Neural cell (in vitro differentiated cells): ENCODE results near the gene POLR3B. TPM values are rescaled to one million over a fixed set of nuclear protein-coding genes. Genes with fewer than 3 reads are reported as not detected.

Experiments used
- H2AFZ ChIP-seq: fragments of 200-600, 300-800 bp; sonication (generic), shearing (Covaris generic); 2 replicates; pipeline ENCODE4 v1.6.0; 2014; ENCODE audit warnings: low read depth, mild to moderate bottlenecking, antibody characterized with exemption, low read length, moderate library complexity
- H3F3A ChIP-seq: fragments of 200-600 bp; shearing (Covaris generic); 2 replicates; pipeline ENCODE4 v1.6.1; 2016; ENCODE audit warnings: mild to moderate bottlenecking, moderate library complexity, mixed read lengths, antibody characterized with exemption, low read length; ENCODE audit not compliant: insufficient read depth, poor library complexity, severe bottlenecking
- H3K27ac ChIP-seq: fragments of 200-600, 300-800 bp; sonication (generic), shearing (Covaris generic); 2 replicates; pipeline ENCODE4 v1.5.1; 2014; ENCODE audit warnings: mild to moderate bottlenecking, low read length, moderate library complexity
- H3K27me3 ChIP-seq: fragments of 300-800, 200-600 bp; sonication (generic), shearing (Covaris generic); 2 replicates; pipeline ENCODE4 v1.6.0; 2014; ENCODE audit warnings: mild to moderate bottlenecking, low read depth, low read length, moderate library complexity; ENCODE audit not compliant: insufficient read depth
- H3K36me3 ChIP-seq: fragments of 300-800, 200-600 bp; sonication (generic), shearing (Covaris generic); 2 replicates; pipeline ENCODE4 v1.5.1; 2014; ENCODE audit warnings: mild to moderate bottlenecking, antibody characterized with exemption, low read length, moderate library complexity; ENCODE audit not compliant: insufficient read depth
- H3K4me2 ChIP-seq: fragments of 300-800, 200-600 bp; sonication (generic), shearing (Covaris generic); 2 replicates; pipeline ENCODE4 v1.6.0; 2014; ENCODE audit warnings: mild to moderate bottlenecking, low read length
- H3K4me3 ChIP-seq: fragments of 300-800, 200-600 bp; sonication (generic), shearing (Covaris generic); 2 replicates; pipeline ENCODE4 v1.5.1; 2014; ENCODE audit warnings: mild to moderate bottlenecking, low read length, moderate library complexity
- H3K79me2 ChIP-seq: fragments of 200-600 bp; shearing (Covaris generic); replicated peaks from 2 replicates; pipeline ENCODE4 v1.6.0; 2014; ENCODE audit warnings: mild to moderate bottlenecking, low read length, moderate library complexity; ENCODE audit not compliant: insufficient read depth
- H3K9ac ChIP-seq: fragments of 300-800, 200-600 bp; sonication (generic), shearing (Covaris generic); 2 replicates; pipeline ENCODE4 v1.6.1; 2016; ENCODE audit warnings: mild to moderate bottlenecking, low read length, mixed read lengths
- H3K9me2 ChIP-seq: fragments of 200-600 bp; shearing (Covaris generic); 2 replicates; pipeline ENCODE4 v1.6.1; 2016; ENCODE audit warnings: mild to moderate bottlenecking, low read length, mixed read lengths; ENCODE audit not compliant: insufficient read depth
- H3K9me3 ChIP-seq: fragments of 200-600, 300-800 bp; sonication (generic), shearing (Covaris generic); 2 replicates; pipeline ENCODE4 v1.6.1; 2016; ENCODE audit warnings: mild to moderate bottlenecking, mixed run types, low read length, moderate library complexity, mixed read lengths
- H4K20me1 ChIP-seq: fragments of 200-600 bp; shearing (Covaris generic); 2 replicates; pipeline ENCODE4 v1.6.1; 2016; ENCODE audit warnings: mild to moderate bottlenecking, mixed run types; ENCODE audit not compliant: insufficient read depth
- CTCF ChIP-seq: fragments of 450-650 bp; IDR thresholded peaks from 2 replicates; pipeline ENCODE4 v1.5.1; 2014; ENCODE audit warnings: antibody characterized with exemption, mild to moderate bottlenecking, moderate library complexity; ENCODE audit not compliant: poor library complexity, severe bottlenecking
- EP300 ChIP-seq: fragments of 450-650 bp; conservative IDR thresholded peaks from 2 replicates; pipeline ENCODE4 v1.6.1; 2014; ENCODE audit warnings: antibody characterized with exemption, mild to moderate bottlenecking, moderate library complexity; ENCODE audit not compliant: poor library complexity, severe bottlenecking
- EZH2 ChIP-seq: fragments of 200-600, 300-800 bp; shearing (Covaris generic), sonication (generic); IDR thresholded peaks from 2 replicates; pipeline ENCODE4 v1.6.1; 2014; ENCODE audit warnings: antibody characterized with exemption, low read length, borderline replicate concordance, mild to moderate bottlenecking; ENCODE audit not compliant: insufficient read depth, poor library complexity, severe bottlenecking
- MXI1 ChIP-seq: fragments of 450-650 bp; conservative IDR thresholded peaks from 2 replicates; pipeline ENCODE4 v1.6.1; 2014; ENCODE audit warnings: antibody characterized with exemption, mild to moderate bottlenecking; ENCODE audit not compliant: poor library complexity, severe bottlenecking
- POLR2AphosphoS5 ChIP-seq: IDR thresholded peaks from 2 replicates; pipeline ENCODE4 v1.6.1; 2012
- RAD21 ChIP-seq: fragments of 450-650 bp; conservative IDR thresholded peaks from 2 replicates; pipeline ENCODE4 v1.6.1; 2014; ENCODE audit warnings: antibody characterized with exemption, mild to moderate bottlenecking, moderate library complexity
- REST ChIP-seq: IDR thresholded peaks from 2 replicates; pipeline ENCODE4 v1.6.1; 2012; ENCODE audit warnings: borderline replicate concordance
- SMC3 ChIP-seq: fragments of 450-650 bp; conservative IDR thresholded peaks from 2 replicates; pipeline ENCODE4 v1.6.1; 2014; ENCODE audit warnings: antibody characterized with exemption, mild to moderate bottlenecking, moderate library complexity; ENCODE audit not compliant: poor library complexity
- TAF1 ChIP-seq: IDR thresholded peaks from 2 replicates; pipeline ENCODE4 v1.6.1; 2012; ENCODE audit warnings: low read depth
- polyA plus RNA-seq: library from polyadenylated mRNA; depleted of rRNA; stranded (reverse); fragments of >200 nt; gene quantifications from 2 replicates; pipeline ENCODE4 v1.2.3, GENCODE V29; 2014

POLR3B gene
- polyA plus RNA-seq, 1 donor from 2014 or later = 4.3 TPM

- Histone ChIP-seq H3K4me3 (no peak overlapping the region), H3K9me3 (no peaks in the 10 kb centered on the region), H3K36me3 (no peaks in the 10 kb centered on the region), H3K27me3 (no peaks in the 10 kb centered on the region), H3K27ac (no peak overlapping the region), H3K4me2 (no peak overlapping the region), H3K9ac (no peak overlapping the region), H3F3A (no peaks in the 10 kb centered on the region), H2AFZ (no peak overlapping the region), H4K20me1 (no peaks in the 10 kb centered on the region), H3K79me2 (no peaks in the 10 kb centered on the region), H3K9me2 (no peaks in the 10 kb centered on the region)
- TF ChIP-seq REST = no peak
- no peak for TF ChIP-seq SMC3
- TF ChIP-seq RAD21 = no peak
- no peak for TF ChIP-seq EP300
- no peak for TF ChIP-seq EZH2
- no peak for TF ChIP-seq MXI1
- TF ChIP-seq TAF1 = no peak
- TF ChIP-seq CTCF = no peak
- no peak for TF ChIP-seq POLR2AphosphoS5
Observed at GRCh38 chr12:106442575-106442974, 85.0 kb downstream of the POLR3B start.

GRCh38 chr12:106445053-106445452 is 87.5 kb downstream of the POLR3B start:
- TF ChIP-seq MXI1 = no peak
- no peak for TF ChIP-seq EZH2
- no peak for TF ChIP-seq EP300
- no peak for TF ChIP-seq POLR2AphosphoS5
- no peak for TF ChIP-seq CTCF
- TF ChIP-seq SMC3 = no peak
- Histone ChIP-seq H3K27me3 (no peaks in the 10 kb centered on the region), H3K9me3 (no peaks in the 10 kb centered on the region), H3F3A (no peaks in the 10 kb centered on the region), H4K20me1 (no peaks in the 10 kb centered on the region), H3K27ac (no peak overlapping the region), H3K79me2 (no peaks in the 10 kb centered on the region), H3K4me3 (no peak overlapping the region), H2AFZ (no peak overlapping the region), H3K9me2 (no peaks in the 10 kb centered on the region), H3K36me3 (no peaks in the 10 kb centered on the region), H3K9ac (no peak overlapping the region), H3K4me2 (no peak overlapping the region)
